Measurements from ENCODE around the gene CDK2.
"Not testable (repeated sequence)": the region's sequence is repeated elsewhere in the genome, so short reads cannot be mapped to it uniquely, and the experiment has no call there.

GRCh38 chr12:55981882-55982281, 15.3 kb downstream of the CDK2 start:
- TF ChIP-seq CTCF (optimal IDR thresholded peaks at IDR 0.05 in 1 of 3, IDR thresholded peaks at IDR 0.05 in 1 of 3, conservative IDR thresholded peaks at IDR 0.05 in 1 of 3; ENCODE audit: extremely low read depth in 1 of 3, insufficient read depth in 2 of 3, low read length in 3 of 3); EZH2 (IDR thresholded peaks at IDR 0.05; ENCODE audit: low read length): not testable (repeated sequence)

All from keratinocyte (primary cell).